ENCODE data around the gene IL36A. TPM values are rescaled to one million over a fixed set of nuclear protein-coding genes. Genes with fewer than 3 reads are reported as not detected.

IL36A gene
- total and polyA plus RNA-seq, 4 donors: not detected

DNA sequence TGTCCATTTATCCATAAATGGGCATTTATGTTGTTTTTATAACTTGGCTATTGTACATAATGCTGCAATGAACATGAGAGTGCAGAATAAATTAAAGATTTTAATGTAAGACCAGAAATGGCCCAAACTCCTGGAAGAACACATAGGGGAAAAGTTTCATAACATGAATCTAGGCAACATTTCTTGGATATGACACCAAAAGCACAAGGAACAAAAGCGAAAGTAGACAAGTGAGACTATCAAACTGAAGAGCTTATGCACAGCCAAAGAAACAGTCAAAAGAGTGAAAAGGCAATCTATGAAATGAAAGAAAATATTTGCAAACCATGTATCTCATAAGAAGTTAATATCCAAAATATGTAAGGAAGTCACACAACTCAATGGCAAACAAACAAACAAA is 5.8 kb downstream of the IL36A start:
- TF ChIP-seq, protein P1, sequence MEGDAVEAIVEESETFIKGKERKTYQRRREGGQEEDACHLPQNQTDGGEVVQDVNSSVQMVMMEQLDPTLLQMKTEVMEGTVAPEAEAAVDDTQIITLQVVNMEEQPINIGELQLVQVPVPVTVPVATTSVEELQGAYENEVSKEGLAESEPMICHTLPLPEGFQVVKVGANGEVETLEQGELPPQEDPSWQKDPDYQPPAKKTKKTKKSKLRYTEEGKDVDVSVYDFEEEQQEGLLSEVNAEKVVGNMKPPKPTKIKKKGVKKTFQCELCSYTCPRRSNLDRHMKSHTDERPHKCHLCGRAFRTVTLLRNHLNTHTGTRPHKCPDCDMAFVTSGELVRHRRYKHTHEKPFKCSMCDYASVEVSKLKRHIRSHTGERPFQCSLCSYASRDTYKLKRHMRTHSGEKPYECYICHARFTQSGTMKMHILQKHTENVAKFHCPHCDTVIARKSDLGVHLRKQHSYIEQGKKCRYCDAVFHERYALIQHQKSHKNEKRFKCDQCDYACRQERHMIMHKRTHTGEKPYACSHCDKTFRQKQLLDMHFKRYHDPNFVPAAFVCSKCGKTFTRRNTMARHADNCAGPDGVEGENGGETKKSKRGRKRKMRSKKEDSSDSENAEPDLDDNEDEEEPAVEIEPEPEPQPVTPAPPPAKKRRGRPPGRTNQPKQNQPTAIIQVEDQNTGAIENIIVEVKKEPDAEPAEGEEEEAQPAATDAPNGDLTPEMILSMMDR (IDR thresholded peaks at IDR 0.05; ENCODE audit: control extremely low read depth, extremely low read depth): no peak
- Histone ChIP-seq H3K9me3 (ENCODE audit: control insufficient read depth in 4 of 4, insufficient read depth in 3 of 4, low read length in 3 of 4) (no peaks in the 10 kb centered on the region), H3K27ac (ENCODE audit: low read depth in 1 of 2, low read length in 1 of 2) (no peak overlapping the region), H3K36me3 (ENCODE audit: control insufficient read depth in 4 of 4, insufficient read depth in 4 of 4, low read length in 4 of 4) (no peaks in the 10 kb centered on the region), H3K4me3 (no peak overlapping the region), H3K27me3 (ENCODE audit: control insufficient read depth in 3 of 3, insufficient read depth in 3 of 3, low read length in 2 of 3) (no peaks in the 10 kb centered on the region), H3K4me1 (ENCODE audit: control insufficient read depth in 5 of 5, insufficient read depth in 5 of 5, low read length in 5 of 5) (no peaks in the 10 kb centered on the region), H3K9ac (ENCODE audit: insufficient read depth in 1 of 2, low read length in 2 of 2) (no peak overlapping the region)
- DNase-seq: no peak
- no peak for ATAC-seq (ENCODE audit: insufficient read depth, low FRiP score)
- 96 to 99% methylated on average over 1 of the region's 1 CpG for WGBS, 2 donors

GRCh38 chr2:113012436-113013335 is 7.4 kb downstream of the IL36A start:
- no peak for ATAC-seq (ENCODE audit: insufficient read depth, low FRiP score)
- Histone ChIP-seq H3K27me3 (ENCODE audit: control insufficient read depth in 3 of 3, insufficient read depth in 3 of 3, low read length in 2 of 3) (no peaks in the 10 kb centered on the region), H3K9ac (ENCODE audit: insufficient read depth in 1 of 2, low read length in 2 of 2) (no peak overlapping the region), H3K9me3 (ENCODE audit: control insufficient read depth in 4 of 4, insufficient read depth in 3 of 4, low read length in 3 of 4) (no peaks in the 10 kb centered on the region), H3K36me3 (ENCODE audit: control insufficient read depth in 4 of 4, insufficient read depth in 4 of 4, low read length in 4 of 4) (no peaks in the 10 kb centered on the region), H3K4me3 (no peak overlapping the region), H3K4me1 (ENCODE audit: control insufficient read depth in 5 of 5, insufficient read depth in 5 of 5, low read length in 5 of 5) (no peaks in the 10 kb centered on the region), H3K27ac (ENCODE audit: low read depth in 1 of 2, low read length in 1 of 2) (no peak overlapping the region)
- TF ChIP-seq, protein P1 (IDR thresholded peaks at IDR 0.05; ENCODE audit: control extremely low read depth, extremely low read depth): no peak
- DNase-seq: no peak
- 79 to 81% methylated on average over 8 of the region's 8 CpGs for WGBS, 2 donors

DNA sequence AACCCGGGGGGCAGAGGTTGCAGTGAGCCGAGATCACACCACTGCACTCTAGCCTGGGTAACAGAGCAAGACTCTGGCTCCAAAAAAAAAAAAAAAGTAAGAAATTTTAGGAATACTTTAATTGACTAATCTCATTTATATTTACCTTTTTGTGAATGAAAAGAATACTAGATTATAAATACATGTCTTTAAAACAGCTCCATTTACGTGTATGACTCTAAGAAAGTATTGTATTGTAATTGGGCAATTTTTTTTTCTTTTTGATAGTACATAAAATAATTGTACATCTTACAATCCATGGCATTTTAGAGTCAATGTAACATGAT is 8.0 kb downstream of the IL36A start:
- DNase-seq (no peak), ATAC-seq (ENCODE audit: insufficient read depth, low FRiP score) (no peak)
- no peaks in the 10 kb centered on the region for H3K27me3 ChIP-seq (ENCODE audit: control insufficient read depth in 3 of 3, insufficient read depth in 3 of 3, low read length in 2 of 3)
- no peak overlapping the region for H3K4me3 ChIP-seq
- H3K27ac ChIP-seq (ENCODE audit: low read depth in 1 of 2, low read length in 1 of 2): no peak overlapping the region
- 86 to 97% methylated on average over 3 of the region's 3 CpGs for WGBS, 2 donors
- H3K4me1 ChIP-seq (ENCODE audit: control insufficient read depth in 5 of 5, insufficient read depth in 5 of 5, low read length in 5 of 5): no peaks in the 10 kb centered on the region
- H3K9me3 ChIP-seq (ENCODE audit: control insufficient read depth in 4 of 4, insufficient read depth in 3 of 4, low read length in 3 of 4): no peaks in the 10 kb centered on the region
- H3K36me3 ChIP-seq (ENCODE audit: control insufficient read depth in 4 of 4, insufficient read depth in 4 of 4, low read length in 4 of 4): no peaks in the 10 kb centered on the region
- TF ChIP-seq, protein P1 (IDR thresholded peaks at IDR 0.05; ENCODE audit: control extremely low read depth, extremely low read depth): no peak
- H3K9ac ChIP-seq (ENCODE audit: insufficient read depth in 1 of 2, low read length in 2 of 2): no peak overlapping the region

Data from lung (tissue), 12 donors.